Measurements from ENCODE around the gene PLXNA4.

PLXNA4 gene

DNA sequence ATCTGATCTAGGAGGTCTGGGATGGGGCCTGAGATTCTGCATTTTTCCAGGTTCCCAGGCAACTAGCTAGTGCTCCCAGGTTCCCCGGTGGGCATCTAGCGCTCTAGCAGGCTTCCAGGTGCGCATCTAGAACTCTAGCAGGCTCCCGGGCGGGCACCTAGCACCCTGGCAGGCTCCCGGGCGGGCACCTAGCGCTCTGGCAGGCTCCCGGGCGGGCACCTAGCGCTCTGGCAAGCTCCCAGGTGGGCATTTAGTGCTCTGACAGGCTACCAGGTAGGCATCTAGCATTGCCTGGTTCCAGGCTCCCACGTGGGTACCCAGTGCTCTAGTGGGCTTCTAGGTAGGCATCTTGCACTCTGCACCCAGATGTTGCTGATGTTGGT is 414.7 kb downstream of the PLXNA4 start:
- no peak for DNase-seq

DNA sequence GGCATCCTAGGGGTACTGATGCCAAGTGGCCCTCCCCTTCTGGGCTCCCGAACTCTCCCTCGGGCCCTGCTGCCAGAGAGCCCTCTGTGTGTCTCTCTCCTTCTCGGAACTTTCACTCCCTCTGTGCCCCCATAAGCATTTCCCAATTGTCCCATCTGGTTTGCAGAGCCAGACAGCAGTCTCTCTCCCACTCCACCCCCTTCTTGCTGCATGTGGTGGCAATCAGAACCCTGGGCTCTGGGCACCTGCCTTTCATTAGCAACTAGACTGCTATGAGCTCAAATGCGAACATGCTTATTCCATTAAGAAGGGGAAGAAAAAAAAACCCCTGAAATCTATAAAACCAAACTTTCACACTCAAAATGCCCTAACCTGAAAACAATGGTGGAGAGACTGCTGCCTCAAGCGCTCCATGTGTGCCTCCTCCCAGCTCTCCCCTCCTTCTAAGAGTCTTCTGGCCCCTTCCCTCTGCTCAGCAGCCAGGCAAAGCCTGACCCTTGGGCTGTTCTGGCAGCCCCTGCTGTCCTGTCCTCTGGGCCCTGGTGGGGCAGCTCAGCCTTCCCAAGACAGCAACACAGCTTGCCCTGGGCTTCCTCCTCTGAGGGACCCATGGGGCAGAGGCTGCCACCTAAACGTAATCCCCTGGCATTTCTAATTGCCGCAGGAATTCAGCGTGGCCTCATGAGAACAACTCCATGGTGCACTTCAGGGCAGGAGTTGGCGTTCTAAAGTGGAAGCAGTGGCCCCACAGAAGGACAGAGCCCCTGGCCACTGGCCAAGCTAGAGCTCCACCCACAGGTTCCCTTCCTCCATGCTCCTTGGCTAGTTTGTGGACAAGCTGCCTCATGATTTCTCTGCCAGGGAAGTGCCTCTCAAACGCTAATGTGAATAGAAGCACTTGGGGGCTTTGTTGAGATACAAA is 415.4 kb downstream of the PLXNA4 start:
- DNase-seq, result peak; percentile 32

DNA sequence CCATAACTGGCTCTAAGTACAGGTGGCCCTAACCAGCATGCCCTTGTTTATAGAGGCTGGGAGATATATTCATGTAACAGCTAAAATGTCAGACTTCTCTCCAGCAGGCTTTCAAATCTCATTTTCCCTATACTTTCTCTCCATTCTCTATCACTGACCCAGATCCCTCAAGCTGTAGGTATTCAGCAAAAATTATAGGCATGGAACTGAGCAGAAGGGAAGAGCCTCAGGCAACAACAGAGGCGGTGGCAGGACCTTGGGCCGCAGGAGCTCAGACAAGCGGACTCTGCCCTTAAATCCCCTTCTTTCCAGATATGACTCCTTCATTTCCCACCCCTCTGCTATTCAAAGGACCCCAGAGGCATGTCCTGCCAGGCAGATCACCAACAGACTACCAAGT is 417.4 kb downstream of the PLXNA4 start:
- DNase-seq, result no peak

DNA sequence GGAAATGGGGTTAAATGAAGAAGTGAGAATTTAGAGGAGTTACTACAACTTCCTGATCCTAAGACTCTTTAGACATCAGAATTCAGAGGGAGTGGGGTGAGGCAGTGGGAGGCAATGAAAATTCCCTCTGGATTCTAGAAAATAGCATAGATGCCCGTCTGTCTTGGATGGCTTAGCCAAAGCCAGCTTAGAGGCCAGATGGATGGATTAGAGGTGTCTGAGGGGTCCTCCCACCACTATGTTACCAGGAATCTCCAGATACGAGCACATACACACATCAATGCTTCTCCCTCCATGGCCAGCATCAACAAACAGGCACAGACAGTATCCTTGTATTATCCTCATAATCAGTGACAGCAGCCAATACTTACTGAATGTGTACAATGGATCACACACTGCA is 418.1 kb downstream of the PLXNA4 start:
- DNase-seq, result no peak

DNA sequence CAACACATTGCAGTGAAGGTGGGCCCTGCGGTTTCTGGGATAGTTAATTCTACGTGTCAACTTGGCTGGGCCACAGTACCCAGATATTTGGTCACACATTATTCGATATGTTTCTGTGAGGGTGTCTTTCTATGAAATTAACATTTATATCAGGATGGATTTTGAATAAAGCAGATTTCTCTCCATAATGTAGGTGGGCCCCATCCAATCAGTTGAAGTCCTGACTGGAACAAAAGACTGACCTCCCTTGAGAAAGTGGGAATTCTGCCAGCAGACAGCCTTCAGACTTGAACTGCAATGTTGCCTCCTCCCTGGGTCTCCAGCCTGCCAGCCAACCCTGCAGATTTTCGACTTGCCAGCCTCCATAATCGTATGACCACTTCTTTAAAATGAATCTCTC is 420.6 kb downstream of the PLXNA4 start:
- DNase-seq, result no peak

DNA sequence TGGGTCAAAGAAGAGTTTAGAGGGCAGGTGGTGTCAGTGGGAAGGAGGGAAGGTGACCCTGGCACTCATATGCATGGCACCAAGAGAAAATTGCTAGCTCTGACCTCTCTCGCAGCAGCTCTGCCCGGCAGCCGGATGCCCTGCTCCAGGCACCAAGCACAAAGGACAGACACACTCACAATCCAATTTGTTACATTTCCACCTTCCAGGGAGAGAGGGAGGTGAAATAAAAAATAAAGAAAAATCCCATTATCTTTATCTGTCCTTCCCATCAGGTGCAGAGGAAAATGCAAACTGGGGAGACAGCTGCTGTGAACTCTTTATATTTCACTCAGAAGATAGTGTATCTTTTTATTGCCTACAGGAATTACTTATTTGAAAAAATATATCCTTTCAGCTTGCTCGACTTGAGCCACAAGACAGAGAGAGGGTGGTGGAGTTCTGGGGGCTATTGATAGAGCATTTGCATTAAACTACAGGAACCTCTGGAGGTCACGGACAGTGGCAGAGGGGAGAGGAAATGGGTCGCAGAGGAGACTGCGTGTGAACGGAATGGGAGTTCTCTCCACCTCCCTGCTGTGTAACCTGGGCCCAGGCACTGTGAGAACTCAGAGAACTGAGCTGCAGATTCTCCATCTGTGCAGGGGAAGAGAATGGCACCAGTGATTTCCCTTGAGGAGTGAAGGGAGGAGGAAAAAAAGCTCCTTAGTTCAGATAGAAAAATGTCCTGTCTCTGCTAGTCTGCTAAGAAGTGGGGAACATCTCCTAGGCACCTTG is 421.4 kb downstream of the PLXNA4 start:
- DNase-seq, result no peak

DNA sequence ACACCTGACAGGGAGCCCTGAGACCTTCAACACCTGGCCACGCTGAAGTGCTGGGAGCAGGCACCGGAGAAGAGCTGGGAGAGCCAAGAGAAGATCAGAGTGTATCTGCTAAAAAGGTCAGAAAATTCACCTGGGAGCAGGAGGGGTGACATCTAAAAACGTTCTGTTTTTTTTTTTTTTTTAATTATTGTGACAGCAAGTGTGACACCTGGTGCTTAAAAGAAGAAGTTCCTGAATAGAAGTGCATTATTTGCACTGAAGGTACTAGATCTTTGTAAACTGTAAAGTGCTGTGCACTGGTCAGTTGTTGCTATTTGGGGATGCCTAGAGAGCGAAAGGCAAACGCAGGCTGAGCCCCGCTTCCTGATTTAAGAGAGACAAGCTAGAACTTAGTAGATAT is 422.0 kb downstream of the PLXNA4 start:
- no peak for DNase-seq

DNA sequence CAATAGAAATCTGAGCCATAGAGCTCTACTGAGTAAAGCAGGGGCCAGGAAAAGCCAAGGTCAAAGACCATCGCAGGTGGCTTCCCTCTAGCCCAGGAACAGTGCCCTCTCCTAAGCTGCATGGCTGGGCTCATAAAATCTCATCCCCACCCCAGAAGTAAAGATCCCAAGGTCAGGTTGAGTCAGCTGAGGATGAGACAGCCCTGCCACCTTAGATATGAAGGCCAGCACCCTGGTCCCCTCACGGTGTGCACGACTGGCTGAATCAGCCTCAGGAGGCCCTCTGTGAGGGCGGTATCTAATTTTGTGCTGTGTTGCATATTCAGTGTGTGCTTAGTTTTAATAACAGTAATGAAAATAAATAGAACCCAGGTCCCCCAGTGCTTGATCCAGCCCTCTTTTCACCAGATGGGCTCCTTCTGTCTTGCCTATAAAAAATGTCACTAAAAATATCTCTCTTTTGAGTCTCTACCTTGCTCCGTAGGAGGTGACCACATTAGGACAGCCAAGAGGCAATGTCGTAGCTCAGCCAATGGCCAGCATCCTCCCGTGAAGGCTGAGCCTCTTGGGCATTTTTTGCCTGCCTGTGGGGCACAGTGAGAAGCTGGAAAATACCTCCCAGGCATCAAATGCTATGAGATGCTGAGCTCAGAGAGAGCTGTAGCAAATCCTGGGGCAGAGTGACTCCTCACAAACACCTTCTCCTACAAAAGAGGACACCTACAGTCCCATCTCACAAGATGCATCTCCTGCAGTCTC is 424.0 kb downstream of the PLXNA4 start:
- no peak for DNase-seq

DNA sequence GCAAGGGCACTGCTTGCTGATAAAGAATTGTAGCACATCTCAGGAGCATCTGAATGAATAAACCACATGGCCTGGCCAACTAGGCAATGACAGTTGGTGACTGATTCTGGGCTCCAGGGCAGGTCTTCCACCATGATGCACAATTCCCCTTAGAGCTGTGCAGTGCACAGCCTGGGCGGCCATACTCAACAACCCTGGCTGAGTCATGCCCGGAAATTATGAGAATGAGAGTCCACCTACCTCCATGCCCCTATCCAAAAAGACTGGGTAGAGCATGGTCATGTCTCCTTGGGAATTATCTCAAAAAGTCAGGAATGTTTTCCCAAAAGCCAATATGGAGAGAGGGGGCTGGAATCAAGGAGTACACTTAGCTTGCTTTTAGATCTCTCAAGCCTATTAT is 425.6 kb downstream of the PLXNA4 start:
- DNase-seq, result no peak

DNA sequence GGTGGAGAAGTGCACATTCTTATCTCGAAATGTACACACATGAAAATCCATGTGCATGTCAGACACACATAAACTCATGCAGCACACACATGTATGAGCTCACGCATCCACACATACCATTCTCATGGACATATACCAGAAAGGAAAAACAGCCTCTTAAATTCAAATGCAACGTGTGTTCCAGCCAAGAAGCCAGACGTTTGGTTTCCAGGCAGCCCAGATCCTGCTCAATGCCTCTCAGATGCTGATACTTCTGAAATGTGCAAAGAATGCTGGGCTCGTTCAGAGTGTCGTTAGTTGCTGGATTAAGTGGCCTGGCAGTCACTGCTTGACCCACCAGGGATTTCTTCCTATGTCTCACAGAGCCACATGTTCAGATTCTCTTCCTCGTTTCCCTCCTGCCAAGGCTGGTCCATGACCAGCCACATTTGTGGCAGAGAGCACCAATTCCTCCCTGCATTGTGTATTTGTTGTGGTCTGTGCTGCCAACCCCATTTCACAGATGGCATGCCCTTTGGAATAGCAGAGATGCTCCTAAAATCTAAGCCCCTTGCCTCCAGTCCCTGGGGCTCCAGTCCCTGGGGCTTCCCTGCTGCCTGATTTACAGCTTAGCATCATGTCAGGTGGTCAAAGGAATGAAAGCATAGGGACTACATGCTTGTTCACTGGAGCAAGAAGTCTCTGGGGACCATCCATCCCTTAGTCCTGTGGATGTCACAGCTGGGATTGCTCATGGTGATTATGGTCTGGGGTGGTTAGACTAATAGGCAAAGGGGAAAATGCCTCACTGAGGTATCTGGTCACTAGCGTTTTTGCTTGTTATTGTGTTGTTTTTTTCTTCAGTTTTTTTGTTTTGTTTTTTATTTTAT is 426.6 kb downstream of the PLXNA4 start:
- no peak for DNase-seq

DNA sequence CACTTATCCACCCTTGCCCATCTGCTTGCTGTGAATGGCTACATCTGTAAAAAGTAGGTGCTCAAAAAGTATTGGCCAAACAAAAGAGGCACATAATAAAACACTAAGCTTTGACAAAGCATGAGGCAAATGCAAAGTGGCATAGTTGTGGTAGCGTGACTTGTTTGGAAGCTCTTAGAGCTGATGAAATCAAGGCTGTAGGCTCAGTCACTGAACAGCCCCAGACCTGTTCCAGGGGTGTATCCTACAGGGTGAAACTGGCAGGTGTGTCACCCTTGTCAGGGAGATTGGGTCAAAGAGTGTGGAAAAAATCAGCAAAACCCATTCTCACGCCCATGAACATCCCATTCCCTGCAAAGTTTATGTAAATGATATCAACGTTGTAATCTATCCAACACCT is 427.4 kb downstream of the PLXNA4 start:
- no peak for DNase-seq

DNA sequence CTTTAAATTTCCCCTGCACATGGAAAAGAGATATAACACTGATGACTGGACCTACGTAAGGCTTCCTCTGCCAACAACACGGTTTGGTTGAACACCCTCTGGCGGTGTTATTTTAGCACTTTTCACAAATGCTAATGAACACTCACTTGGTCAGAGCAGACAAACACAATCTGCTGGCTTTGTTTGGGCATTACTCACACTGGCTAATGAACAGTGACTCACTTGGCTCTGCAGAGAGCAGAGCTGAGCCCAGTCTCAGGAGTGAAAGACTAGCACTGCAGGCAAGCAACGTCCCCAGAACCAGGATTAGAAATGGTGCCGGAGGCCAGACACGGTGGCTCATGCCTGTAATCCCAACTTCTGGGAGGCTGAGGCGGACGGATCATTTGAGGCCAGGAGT is 430.8 kb downstream of the PLXNA4 start:
- DNase-seq, result peak; percentile 55

DNA sequence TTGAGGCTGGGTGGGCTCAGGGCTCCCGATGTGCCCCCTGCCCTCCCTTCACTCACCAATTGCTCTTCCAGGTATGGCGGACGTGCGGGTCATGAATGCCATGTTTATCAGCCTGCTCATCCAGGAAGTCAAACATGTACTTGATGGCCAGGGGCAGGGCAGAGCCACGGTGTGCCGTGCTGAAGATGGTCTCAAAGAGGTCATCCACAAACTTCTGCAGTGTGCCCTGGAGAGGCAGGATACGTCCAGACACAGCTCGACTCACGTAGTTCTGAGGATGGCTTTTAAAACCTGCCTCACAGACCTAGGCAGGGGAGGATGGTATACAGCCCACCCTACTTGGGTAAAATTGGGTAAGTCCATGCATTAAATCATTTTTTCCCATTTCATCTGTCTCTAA is 431.2 kb downstream of the PLXNA4 start:
- no peak for DNase-seq

DNA sequence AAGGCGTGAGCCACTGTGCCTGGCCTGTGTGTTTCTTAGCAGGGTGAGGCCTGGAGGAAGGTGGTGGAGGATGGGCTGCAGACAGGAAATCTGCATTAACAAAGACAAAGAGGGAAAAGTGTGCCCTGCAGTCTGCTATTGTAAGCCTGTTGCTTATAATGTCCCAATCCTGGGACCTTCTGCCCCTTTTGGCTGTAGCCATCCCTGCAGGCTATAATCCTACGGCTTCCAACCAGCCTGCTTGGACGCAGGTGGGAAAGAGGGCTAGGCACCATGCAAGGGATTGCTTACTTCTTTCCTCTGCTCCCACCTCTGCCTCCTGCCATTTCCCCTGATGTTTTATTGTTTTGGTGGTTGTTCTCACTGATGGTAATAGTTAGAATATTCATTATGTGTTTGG is 434.3 kb downstream of the PLXNA4 start:
- no peak for DNase-seq

DNA sequence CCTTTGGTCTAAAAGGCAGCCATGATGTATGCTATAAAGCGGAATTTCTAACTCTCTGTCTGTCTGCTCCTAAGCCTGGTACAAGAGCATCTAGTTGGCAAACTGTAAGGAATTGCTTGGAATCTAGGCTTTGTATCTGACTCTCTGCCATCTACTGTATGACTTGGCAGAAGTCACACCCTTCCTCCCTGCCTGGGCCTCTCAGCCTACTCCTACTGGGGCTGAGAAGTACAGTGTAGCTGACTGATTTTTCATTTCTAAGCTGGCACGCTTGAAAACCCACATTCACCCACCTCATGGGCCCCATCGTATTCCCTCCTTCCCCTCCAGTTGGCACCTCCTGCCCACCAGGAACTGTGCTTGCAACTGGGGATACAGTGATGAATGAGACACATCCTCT is 435.2 kb downstream of the PLXNA4 start:
- peak; percentile 59 for DNase-seq

DNA sequence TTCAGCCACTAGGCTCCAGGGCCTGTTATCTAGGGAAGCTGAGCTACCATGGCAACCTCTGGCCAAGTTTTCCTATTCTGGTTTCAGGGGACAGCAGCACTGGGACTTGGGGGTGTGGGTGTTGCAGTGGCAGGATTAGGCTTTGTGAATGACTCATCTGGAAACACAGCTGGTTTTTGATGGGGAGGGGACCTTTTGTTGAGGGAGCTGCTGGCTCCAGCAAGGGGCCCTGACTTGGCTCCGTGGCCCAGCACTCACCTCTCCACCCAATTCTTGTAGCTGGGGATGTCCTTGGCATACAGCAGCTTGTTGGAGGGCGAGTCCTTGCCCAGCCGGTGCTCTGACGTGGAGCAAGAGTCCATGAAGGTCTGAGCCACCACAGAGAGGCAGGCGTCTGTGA is 435.9 kb downstream of the PLXNA4 start:
- DNase-seq, result no peak

DNA sequence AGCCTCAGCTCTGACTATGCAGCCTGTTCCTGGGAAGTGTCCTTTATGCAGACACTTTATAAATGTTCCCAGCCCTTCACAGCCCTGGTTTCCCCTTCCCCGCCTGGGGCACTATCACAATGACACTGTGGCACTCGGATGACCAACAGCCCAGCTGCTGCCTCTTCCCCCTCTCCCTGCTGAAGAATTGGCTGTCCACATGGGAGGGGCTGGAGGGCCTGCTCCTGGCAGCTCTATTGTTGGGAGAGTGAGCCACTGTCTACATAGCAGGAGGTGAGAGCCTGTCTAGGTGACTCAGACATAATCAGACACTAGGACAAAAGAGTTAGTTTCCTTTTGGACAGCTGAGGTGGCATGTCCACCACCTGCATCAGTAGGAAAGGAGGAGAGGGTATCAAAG is 437.5 kb downstream of the PLXNA4 start:
- DNase-seq, result no peak

DNA sequence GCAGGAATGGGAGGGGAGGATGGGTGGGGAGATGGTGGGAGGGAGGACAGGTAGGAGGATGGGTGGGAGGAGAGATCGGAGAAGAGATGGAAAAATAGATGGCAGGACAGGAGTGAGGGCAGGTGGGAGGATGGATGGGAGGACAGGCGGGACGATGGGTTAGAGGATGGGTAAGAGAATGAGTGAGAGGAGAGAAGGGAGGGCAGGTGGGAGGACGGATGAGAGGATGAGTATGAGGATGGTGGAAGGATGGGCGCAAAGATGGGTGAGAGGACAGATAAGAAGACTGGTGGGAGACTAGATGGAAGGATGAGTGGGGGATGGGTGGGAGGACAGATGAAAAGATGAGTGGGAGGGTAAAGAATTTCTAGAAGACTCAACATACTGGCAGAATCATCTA is 438.6 kb downstream of the PLXNA4 start:
- DNase-seq, result no peak

DNA sequence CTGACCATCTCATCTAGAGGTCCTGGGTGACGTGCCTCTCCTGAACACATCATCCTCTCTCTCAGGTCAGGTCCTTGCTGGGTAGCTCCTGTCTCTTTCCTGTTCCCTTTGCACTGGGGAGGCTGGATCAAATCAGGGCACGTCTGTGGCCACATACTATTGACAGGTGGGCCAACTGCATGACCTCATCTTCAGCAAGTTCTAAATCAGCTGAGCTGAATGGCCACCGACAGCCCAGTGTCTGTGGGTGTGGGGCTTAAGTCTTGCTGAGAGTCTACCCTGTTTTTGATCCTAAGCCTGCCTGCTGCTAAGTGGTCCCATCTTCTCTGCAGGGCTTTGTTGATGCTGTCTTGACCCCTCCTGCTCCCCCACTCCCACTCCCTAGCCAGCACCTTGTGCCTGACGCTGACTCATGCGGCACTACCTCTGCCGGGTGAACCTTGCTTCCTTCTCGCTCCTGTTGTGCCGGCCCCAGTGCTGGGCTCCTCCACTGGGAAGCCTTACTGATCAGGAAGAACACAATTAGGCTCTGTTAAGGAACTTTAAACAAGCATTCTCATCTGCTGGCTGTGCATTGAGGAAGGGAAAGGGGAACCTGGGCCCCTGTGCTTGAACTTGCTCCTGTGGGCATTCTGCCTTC is 440.4 kb downstream of the PLXNA4 start:
- no peak for DNase-seq

DNA sequence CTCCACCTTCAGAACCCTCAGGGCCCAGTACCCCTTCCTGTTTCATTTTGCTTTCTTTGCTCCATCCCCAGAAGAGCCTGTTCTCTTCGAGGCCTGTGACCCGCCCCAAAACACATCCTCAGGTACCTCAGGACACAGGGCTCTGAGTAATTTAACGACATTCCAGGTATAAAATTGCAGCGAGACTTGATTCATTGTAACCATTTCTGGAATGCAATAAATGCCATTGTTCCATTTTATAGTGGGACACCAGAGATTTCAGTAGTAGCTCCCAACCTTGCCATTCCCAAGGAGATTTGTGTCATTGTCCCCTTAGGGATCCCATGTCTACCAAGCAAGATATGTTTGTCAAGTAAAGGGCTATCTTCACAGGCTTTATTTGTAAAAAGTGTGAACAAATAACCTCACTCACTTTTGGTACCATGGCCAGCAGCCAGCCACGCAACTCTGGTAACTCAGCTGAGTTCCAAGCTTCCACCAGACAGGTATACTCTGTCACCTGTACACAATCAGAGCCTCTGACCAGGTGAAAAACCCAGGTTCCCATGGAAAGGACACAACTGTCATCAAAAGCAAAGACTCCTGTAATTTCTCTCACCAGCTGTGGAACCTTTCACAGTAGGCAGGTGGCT is 441.3 kb downstream of the PLXNA4 start:
- DNase-seq, result no peak

DNA sequence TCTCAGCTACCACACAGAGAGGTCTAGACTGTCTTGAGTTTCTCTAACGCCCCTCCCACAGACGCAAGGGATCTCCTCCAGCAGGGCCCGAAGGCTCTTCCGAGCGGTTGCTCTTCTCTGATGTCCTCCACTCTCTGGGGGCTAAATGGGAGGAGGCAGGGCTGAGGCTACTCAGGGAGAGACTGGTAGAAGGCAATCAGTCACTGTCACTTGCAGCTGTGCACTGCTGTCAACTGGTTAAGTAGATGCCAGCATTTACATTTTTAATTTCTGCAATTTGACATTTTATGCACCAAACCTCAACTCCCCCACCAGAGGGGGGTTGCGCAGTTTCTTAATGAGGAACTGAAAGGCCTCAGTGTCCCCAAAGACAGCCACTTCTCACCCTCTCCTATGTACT is 442.8 kb downstream of the PLXNA4 start:
- no peak for DNase-seq

DNA sequence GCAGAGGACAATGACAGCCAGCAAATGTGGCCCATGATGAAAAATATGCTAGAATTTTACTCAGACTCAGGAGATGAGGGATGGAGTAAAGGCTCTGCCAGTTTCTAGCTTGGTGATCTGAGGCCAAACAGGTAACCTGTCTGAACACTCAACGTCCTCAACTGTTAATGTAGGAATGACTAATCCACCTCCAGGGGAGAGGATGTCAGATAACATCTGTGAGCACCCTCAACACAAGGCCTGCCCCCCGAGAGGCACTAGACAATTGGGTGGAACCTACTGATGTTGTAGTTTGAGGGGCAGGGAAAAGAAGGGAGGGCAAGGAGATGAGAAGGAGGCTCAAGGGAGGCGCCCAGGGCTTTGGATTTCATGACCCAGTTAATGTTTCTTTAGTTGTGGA is 445.1 kb downstream of the PLXNA4 start:
- DNase-seq, result no peak
